ENCODE measurements around the gene FHIT.

- TF ChIP-seq CTCF (IDR thresholded peaks at IDR 0.05 in 4 of 5, conservative IDR thresholded peaks at IDR 0.05 in 1 of 5) = no peak
- no peak for TF ChIP-seq POLR2A (IDR thresholded peaks at IDR 0.05)
These were observed 1520.7 kb downstream of the FHIT start for GRCh38 chr3:59730591-59730990.
